GM10847 (cell line): ENCODE data around the gene SLC5A11.

Experiments
- POLR2A ChIP-seq: IDR thresholded peaks from 2 replicates; pipeline ENCODE4 v1.6.1; 2011; ENCODE audit not compliant: insufficient read length; ENCODE audit errors: extremely low read depth

The SLC5A11 gene

DNA sequence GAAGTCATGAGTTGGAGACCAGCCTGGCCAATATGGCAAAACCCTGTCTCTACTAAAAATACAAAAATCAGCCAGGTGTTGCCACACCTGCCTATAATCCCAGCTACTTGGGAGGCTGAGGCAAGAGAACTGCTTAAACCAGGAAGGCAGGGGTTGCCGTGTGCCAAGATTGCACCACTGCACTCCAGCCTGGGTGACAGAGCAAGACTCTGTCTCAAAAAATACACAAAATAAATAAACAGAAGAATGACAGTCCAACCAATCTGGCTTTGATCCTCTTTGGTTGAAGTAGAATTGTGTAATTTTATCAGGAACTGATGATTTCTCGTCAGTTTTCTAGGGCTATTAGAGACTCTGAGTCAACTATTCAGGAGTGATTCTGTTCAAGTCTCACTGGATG is 79.4 kb downstream of the SLC5A11 start:
- TF ChIP-seq POLR2A = no peak

DNA sequence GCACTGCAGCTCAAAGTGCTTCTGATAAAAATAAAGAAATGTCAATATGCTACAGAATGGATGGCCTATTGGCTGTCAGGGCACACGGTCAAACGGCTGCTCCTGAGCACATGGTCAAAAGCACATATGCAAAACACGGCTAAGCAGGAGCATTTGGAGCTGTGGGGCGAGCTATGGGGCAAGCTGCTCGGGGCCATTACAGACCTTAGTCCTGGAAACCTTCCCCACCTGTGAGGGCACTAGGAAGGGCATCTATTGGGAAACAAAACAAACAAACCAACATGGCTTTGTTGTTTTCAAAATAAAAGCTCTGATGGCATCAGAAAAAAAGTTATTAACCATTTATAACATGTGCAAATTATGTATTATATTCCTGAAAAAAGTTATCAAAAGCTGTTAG is 83.6 kb downstream of the SLC5A11 start:
- TF ChIP-seq POLR2A = no peak

DNA sequence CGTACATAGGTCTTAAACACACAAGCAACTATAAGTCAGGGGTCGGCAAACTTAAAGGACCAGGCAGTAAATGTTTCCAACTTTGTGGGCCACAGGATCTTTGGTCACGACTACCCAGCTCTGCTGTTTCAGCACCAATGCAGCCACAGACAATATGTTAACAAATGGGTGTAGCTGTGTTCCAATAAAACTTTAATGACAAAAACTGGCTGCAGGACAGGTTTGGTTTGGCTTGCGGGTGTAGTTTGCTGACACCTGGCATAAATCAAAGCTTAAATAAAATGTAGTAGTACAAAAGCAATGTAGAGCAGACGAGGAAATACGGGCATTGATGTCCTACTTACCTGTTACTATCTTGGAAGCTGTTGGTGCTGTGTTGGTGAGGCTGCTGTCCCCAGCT is 84.7 kb downstream of the SLC5A11 start:
- no peak for TF ChIP-seq POLR2A

DNA sequence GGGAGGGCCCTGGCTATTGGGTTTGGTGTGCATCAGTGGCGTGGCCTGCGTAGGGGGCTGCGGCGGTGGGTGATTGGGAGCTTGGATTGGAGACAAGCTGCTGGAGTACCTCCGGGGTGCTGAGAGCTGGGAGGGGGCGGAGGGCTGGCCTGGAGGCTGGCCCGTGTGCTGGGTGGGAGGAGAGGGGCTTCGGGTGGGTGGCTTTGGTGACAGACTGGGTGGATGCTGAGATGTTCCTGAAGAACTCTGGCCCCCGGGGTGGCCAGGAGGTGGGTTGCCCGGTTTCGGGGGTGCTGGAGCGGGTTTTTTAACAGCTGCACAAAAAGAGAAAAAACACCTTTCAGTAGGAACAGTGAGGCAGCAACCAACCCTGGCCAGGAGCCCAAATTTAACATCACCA is 85.3 kb downstream of the SLC5A11 start:
- no peak for TF ChIP-seq POLR2A

DNA sequence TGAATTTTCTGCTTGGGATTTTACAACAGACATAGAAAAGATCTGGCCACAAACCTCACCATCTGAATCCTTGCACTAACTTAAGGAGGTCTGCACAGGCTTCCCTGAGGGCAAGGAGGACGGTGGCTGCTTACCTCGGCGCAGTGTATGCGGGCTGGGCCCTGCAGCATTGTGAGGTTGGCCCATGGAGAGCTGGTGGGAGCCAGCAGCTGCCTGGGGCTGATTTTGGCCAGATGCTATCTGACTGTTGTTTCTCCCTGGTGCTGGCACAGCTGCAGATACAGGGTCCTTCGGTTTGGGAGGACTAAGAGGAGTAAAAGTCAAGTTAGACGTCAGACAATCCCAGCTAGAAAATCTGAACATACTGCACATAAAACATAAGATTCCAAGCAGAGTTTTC is 89.6 kb downstream of the SLC5A11 start:
- no peak for TF ChIP-seq POLR2A

DNA sequence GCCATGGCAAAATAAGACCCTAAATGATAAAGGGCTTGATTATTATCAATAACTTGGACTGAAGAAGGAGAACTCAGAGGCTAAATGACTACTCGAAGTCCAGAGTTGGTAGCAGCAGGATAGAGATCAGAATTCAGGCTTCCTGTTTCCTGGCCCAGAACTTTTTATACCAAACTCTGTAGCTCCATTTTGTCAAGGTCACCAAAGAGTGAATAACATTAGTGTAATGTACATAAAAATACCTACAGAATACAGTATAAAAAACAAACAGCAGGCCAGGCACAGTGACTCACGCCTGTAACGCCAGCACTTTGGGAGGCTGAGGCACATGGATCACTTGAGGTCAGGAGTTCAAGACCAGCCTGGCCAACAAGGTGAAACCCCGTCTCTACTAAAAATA is 90.4 kb downstream of the SLC5A11 start:
- TF ChIP-seq POLR2A = no peak

DNA sequence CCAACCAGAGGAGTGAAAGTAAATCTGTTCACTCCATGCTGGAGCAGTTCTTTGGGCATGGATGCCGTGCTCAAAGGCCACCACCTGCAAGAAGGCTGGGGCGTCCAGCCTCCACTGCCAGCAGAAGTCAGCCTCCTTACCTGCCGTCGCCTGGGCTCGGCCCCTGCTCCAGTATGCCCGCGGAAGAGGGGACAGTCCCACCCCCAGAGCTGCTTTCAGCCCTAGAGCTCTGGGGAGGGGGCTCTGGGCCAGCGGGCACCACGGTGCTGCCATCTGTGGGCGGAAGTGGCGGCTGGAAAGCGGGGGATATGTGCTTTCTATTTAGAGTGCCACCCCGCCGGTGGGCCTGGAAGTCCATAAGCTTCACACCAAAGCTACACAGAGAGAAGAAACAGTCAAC is 93.5 kb downstream of the SLC5A11 start:
- TF ChIP-seq POLR2A = no peak

DNA sequence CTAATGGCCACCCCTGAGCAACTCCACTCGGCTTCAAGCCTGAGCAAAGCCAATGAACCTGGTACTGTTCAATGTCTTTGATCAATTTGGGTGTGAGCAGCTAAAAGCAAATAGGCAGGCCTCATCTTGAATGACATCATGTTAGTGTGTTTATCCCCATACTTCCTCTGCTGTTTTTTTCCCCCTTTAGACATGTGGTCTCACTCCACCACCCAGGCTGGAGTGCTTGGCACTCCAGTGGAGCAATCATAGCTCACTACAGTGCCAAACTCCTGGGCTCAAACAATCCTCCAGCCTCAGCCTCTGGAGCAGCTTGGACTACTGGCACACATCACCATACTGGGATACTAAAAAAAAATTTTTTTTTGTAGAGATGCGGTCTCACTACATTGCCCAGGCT is 94.0 kb downstream of the SLC5A11 start:
- TF ChIP-seq POLR2A = no peak

DNA sequence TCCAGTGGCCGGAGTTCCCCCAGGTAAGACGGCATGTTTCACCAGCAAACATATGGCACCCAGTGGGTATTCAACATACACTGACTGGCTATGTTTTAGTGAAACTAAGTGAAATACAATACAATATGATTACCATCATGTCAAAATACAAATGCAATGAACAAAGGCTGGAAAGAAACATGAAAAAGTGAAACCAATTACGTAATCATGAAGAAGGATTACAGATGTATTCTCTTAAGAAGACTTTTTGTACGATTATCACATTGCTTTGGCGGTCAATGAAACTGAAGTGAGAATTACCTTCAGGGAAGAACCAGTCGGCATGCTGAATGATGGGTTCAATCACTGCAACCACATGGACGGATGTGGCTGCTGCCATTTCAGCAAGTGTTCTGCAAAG is 97.7 kb downstream of the SLC5A11 start:
- no peak for TF ChIP-seq POLR2A

DNA sequence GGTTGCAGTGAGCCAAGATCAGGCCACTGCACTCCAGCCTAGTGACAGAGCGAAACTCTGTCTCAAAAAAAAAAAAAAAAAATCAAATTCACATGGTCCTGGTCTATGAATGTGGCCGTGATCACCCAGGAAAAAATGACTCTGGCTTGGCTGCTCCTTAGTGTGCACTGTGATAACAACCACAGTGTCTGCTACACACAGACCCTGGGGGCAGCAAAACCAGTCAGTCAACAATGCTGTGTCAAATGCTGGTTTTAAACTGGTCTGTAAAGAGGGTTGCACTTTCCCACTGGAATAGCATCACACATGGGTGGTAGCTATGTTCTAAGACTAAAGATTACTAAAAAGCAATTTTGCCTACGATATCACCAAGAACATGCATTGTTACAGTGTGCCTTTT is 98.4 kb downstream of the SLC5A11 start:
- TF ChIP-seq POLR2A = no peak

DNA sequence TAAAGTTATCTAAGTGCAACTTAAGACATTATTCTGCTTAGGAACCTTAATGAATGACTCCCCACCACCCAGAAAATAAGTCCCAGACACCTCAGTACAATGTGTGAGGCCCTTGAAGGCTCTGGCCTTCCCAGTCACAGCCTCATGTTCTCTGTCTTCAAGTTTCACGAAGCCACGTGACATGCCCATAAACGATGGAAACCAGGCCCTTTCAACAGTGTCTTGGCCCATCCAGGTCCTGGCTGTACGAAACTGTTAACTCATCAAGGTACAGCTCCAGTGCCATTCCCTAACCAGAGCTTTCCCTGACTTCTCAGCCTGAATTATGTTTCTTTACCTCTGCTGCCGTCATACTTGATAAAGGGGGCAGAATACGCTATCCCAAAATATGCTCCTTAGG is 100.4 kb downstream of the SLC5A11 start:
- no peak for TF ChIP-seq POLR2A

DNA sequence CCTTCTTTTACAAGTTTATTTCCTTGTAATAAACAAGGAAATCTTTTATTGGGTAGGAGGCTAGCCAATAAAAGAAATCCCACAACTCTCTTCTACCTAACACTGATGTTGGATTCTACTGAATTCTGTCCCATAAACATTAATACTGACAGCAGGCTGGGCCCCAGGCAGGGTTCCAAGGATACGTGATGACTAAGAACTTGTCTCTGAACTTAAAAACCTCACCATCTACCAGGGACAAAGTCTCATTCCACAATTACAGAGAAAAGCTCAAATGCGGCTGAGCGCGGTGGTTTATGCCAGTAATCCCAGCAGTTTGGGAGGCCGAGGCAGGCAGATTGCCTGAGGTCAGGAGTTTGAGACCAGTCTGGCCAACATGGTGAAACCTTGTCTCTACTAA is 104.5 kb downstream of the SLC5A11 start:
- TF ChIP-seq POLR2A = no peak

DNA sequence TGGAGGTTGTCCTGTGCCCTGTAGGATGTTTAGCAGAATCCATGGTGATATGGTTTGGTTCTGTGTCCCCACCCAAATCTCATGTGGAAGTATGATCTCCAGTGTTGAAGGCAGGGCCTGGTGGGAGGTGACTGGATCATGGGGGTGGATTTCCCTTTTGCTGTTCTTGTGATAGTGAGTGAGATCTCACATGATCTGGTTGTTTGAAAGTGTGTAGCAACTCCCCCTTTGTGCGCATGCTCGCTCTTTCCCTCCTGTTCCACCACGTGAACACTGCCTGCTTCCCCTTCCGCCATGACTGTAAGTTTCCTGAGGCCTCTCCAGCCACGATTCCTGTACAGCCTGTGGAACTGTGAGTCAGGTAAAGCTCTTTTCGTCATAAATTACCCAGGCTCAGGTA is 107.5 kb downstream of the SLC5A11 start:
- TF ChIP-seq POLR2A = no peak

DNA sequence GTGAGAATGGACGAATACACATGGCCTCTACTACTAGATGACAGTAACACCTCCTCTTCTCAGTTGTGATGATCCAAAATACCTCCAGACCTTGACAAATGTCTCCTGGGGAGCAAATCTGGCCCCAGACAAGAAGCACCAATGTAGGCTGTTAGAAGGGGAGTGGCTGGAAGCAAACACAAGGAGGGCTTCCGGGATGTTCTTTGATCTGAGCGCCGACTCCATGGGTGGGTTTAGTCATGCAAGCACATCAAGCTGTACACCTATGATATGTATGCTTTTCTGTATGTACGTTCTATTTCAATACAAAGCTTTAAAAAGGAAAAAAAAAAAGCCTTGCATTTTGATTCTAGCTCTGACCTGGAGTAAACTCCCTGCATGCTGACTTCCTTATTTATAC is 108.0 kb downstream of the SLC5A11 start:
- no peak for TF ChIP-seq POLR2A

DNA sequence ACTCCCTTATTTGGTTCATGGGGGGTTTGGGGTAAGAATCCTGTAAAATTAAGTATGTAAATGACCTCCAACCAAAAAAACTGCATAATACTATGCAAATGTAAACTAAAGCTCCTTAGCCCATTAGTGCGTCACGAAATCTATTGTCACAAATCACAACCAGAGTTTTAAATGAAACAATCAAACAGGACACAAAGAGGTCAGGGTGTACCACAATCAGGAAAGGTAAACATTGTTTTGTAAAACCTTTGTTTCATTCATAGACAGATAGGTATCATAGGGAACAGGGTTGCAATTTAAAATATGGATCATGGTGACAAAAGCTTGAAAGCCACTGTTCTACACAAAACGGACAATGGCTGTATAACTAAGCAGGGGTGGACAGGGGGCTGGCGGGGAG is 108.4 kb downstream of the SLC5A11 start:
- TF ChIP-seq POLR2A = no peak

DNA sequence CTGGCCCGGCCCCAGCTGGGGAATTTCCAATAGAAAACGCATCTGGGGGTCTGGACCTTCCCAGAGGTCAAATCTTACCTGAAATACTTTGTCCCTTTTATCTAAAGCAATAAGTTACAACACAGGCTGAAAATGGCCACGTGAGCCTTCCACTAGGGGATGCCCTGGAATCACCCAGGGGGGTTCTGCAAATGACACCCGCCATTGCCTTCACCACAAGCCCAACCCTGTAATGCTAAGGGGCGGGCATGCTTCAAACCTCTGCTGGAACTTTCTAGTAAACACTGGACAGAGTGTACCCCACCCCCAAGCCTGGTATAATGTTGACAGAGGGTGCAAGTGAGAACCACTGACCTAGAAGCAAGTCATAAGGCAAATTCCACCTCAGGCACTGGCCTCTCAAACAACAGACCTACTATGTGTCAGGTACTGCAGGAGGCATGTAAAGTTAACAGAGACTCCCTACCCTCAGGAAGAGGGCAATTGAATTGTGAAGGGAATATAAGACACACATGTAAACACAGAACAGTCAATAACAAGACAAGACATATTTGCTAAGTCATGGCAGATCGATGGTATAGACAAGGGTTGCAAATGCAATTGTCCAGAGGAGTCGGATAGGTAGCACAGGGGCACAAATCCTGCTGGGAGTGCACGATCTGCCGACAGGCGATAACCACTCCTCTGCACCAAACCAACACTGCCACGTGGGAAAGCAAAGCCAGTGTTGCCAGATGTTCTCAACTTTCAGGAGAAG is 110.4 kb downstream of the SLC5A11 start:
- TF ChIP-seq POLR2A = no peak

DNA sequence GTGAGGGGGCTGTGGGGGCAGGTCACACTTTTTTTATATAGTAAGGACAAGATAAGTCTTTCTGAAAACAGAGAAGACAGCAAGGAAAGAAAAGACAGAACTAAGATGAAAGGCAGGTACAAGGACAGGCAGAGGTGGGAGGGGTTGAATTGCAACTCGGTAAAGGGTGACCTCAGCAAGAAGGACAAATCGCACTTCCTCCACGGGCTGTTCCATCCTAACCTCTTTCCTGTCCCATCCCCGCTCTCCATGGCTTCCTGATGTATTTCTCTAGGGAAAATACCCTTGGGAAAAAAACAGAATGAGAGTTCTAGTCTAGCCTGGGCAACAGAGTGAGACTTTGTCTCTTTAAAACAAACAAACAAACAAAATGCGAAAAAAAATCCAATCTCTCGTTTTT is 112.1 kb downstream of the SLC5A11 start:
- TF ChIP-seq POLR2A = no peak
